Renal cortex interstitium (tissue), 11 donors: Measurements from ENCODE around the gene FCER1G. TPM values are rescaled to one million over a fixed set of nuclear protein-coding genes. Genes with fewer than 3 reads are reported as not detected.
A peak's percentile ranks its signal among the peaks of the same experiment; 100 is the strongest.

ENCODE experiments used
- DNase-seq, 11 donors: peaks; one replicate each; pipeline ENCODE4 v3.0.0-alpha.2; 2013; ENCODE audit warnings: low read depth in 9 of 11, low spot score in 4 of 11; ENCODE audit errors: extremely low read depth in 1 of 11
- polyA plus RNA-seq, 3 donors: library from polyadenylated mRNA; unstranded; fragments of 120-200 nt; gene quantifications; one replicate each; pipeline ENCODE4 v1.2.1, GENCODE V29; 2013; ENCODE audit not compliant: insufficient read length in 3 of 3

Gene FCER1G
- polyA plus RNA-seq, 3 donors: 12.3 to 14.8 (median 13.6) TPM

DNA sequence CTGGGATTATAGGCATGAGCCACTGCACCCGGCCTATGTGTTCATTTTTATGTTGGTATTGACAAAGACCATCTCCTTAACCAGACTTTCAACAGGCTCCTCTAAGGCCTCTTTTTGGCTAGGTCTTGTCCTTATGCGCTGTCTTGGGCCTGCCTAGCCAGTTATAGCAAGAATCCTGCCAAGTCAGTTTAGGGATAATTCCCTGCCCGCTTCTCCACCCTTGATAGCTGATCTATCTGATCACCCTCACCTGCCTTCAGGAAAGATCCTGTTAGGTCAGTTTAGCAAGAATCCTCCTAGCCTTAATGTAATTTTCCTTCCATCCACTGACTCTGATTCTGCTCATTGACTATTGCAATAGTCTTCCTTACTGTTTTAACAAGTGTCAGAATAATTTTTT lies 35.4 kb upstream of the FCER1G start:
- DNase-seq: no peak

- no peak for DNase-seq
Measured at GRCh38 chr1:161180639-161181038, 34.5 kb upstream of the FCER1G start.

- no peak for DNase-seq
Measured at GRCh38 chr1:161182214-161182613, 32.9 kb upstream of the FCER1G start.

DNA sequence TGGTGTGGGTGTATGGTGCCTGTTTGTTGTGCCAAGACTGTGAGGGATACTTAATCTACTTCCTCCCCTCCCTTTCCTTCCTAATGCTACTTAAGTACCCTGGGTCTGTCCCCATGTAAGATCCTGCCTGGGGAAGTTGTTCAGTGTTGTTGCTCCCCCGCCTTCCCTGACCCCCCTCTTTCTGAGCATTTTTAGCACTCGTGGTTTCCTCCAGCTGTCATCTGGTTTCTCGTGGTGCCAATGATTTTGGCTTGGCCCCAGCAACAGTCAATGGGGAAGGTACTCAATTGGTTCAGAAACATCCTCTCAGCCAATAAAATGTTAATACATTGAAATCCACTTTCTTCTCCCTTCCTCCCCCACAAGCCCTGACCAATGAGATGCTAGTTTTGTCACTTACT lies 29.8 kb upstream of the FCER1G start:
- peak in 1 of 11 donors; percentile 51 for DNase-seq

- DNase-seq: no peak
Measured at GRCh38 chr1:161185732-161186311, 29.3 kb upstream of the FCER1G start.

GRCh38 chr1:161187311-161187710 lies 27.8 kb upstream of the FCER1G start:
- DNase-seq: no peak

- DNase-seq: no peak
Measured at GRCh38 chr1:161188381-161188780, 26.7 kb upstream of the FCER1G start.

- DNase-seq: no peak
Measured at GRCh38 chr1:161189036-161189435, 26.1 kb upstream of the FCER1G start.

DNA sequence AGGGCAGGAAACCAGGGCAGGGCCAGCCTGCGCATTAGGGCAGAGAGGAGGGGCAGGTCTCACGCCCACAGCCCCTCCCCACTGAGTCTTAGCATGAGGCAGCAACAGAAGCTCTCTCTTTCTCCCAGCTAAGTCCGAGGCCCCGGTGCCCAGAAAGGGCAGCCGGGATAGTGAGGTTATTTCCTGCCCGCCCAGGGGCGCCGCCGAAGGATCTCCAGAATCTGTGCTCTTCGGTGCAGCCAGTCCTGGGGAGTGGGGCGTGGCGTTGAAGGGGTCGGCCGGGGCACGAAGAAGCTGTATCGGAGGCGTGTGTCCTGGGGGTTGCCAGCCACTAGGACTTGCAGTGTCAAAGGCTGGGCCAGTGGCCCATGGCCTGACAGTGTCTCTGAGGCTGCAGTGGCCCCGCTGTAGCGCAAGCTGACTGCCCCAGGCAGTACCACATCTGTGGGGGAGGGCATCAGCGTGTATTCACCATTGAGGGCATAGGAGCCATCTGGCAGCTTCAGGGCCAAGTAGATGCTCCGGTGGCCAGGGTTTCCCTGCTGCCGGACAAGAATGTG lies 24.1 kb upstream of the FCER1G start:
- no peak for DNase-seq

GRCh38 chr1:161191971-161192370 lies 23.1 kb upstream of the FCER1G start:
- no peak for DNase-seq

DNA sequence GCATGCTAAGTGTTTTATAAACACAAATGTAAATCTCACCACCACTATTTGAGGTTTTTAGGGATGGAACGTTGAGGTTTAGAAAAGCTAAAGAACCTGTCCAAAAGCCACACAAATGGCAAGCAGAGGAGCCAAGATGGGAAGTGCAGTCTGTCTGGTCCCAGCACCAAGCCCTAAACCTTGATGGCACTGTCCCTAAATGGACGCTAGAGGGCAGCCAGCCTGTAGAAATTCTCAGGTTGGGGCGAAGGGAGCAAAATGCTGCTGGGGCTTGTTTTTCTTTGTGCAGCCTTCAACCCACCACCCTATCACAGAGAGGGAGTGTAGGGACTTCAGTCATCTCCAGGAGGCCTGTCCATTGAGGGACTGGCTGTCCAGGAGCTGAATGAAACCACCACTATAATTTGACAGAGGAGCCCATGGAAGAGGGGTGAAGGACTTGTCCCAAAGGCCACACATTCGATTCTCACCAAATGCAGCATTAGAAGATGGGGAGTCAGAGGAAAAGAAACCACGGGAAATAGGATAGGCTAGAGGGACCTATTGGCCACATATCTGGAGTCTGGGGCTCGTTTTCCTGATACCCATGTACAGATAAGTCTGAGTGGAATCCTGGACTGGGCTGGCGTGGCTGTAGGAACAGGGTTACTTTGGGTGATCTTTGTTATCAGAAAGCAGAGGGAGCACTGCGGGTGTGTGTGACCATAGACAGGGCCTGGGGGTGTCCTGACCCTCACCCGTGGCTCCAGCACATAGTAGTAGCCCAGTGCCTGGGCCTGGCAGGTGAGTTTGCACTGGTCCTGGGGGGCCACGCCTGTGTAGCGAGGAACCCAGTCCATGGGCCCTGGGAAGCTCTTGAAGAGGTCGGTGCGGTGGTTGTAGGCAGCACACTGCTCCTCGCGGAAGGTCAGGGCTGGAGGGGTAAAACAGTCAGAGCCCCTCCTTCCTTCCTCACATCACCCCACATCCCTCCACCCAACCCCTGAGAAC lies 22.3 kb upstream of the FCER1G start:
- DNase-seq: peak in 1 of 11 donors; percentile 46

DNA sequence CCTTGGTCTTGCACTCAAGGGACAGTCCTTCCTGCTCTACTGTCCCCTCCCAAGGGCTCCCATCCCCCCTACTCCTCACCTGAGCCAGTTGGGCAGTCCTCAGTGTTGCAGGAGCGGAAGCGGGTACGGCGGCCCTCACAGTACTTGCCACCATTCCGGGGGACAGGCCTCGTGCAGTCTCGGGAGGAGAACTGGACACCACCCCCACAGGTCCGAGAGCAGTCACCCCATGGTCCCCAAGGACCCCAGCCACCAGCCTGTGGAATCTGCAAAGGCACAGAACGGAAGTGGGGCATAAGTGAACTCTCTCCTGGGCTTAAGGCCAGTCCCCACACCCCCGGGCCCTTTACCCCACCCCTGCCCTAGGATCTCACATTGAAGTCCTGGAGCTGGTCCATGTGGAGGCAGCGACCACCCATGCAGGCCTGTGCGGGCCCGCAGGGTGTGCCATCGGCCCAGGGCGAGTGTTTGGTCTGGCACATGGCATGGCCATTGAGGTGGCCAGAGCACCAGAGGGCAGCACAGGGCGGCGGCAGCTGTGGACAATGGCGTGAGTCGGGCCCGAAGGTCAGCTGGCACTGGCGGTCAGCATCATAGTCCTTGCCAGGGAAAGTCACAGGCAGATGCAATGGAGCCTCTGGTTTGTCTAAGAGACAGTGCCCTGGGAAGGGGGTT lies 21.4 kb upstream of the FCER1G start:
- no peak for DNase-seq

GRCh38 chr1:161195171-161195570 lies 19.9 kb upstream of the FCER1G start:
- no peak for DNase-seq

DNA sequence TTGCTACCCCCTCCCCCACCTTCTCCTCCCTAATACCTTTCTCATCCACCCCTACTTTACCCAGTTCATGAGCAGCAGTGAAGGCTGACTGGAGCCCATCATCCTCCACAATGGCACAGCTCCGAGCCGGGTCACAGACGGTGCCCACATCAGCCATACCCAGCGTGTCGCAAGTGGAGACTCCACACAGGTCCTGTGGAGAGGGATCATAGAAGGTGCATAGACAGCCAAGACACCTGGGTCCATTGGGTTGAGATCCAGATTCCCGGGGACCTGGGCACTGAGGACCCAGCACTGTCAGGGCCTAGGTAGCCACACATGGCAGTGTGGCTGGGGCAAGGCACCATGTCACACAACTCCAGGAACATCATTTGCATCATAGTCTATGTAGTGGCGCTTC lies 19.0 kb upstream of the FCER1G start:
- no peak for DNase-seq

GRCh38 chr1:161196521-161197451 lies 18.3 kb upstream of the FCER1G start:
- DNase-seq: peak in 1 of 11 donors; percentile 39

DNA sequence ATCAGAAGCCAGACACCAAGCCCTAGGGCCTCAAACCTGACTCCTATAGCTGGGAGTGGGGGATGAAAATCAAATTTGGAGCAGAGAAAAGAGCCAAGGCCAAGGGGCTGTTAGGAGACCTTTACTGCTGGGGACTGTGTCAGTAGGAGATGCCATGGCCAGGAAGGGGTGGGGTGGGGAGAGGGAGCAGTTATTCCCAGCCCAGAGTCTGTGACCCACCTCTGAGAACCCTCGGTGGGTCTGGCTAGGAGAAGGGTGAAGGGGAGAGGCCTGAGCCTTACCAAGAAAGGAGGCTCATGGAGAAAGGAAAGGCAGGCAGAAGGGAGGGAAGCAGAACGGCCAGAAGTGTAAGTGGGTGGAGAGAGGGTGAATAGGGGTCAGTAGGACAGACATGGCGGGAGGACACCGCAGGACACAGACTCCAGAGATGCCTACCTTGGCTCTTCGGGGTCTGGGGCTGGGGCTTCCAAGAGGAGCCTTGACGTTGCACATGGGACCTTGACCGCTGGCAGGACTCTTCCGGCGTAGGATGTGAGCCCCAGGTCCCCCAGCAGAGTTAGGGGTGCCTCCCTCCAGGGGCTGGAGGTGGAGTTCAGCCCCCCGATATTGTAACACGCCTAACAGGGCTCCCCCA lies 17.4 kb upstream of the FCER1G start:
- no peak for DNase-seq

- DNase-seq: peak in 2 of 11 donors; percentile 29 to 67
Measured at GRCh38 chr1:161198194-161198896, 16.8 kb upstream of the FCER1G start.
